Smooth muscle cell (in vitro differentiated cells): ENCODE measurements around the gene ACO2. TPM values are rescaled to one million over a fixed set of nuclear protein-coding genes. Genes with fewer than 3 reads are reported as not detected.
A peak's percentile ranks its signal among the peaks of the same experiment; 100 is the strongest.

Source experiments
- DNase-seq: peaks from one replicate; lab custom pipeline; 2025; ENCODE audit not compliant: unreplicated experiment; lab: John Stamatoyannopoulos, UW
- H2AFZ ChIP-seq: fragments of 200-600 bp; sonication (generic); 2 replicates; pipeline ENCODE4 v1.6.0; 2016; ENCODE audit warnings: antibody characterized with exemption, low read depth, mild to moderate bottlenecking
- H3F3A ChIP-seq: fragments of 200-600 bp; sonication (generic); 2 replicates; pipeline ENCODE4 v1.6.0; 2017; ENCODE audit warnings: antibody characterized with exemption, low read depth
- H3K27ac ChIP-seq: fragments of 200-600 bp; sonication (generic); 2 replicates; pipeline ENCODE4 v1.5.1; 2016; ENCODE audit warnings: low read depth, mild to moderate bottlenecking
- H3K27me3 ChIP-seq: fragments of 200-600 bp; sonication (generic); 2 replicates; pipeline ENCODE4 v1.6.1; 2016; ENCODE audit warnings: low read depth, mild to moderate bottlenecking
- H3K36me3 ChIP-seq: fragments of 200-600 bp; sonication (generic); 2 replicates; pipeline ENCODE4 v1.5.1; 2016; ENCODE audit warnings: low read depth
- H3K4me1 ChIP-seq: fragments of 200-600 bp; sonication (generic); 2 replicates; pipeline ENCODE4 v1.5.1; 2016; ENCODE audit warnings: low read depth
- H3K4me2 ChIP-seq: fragments of 200-600 bp; sonication (generic); 2 replicates; pipeline ENCODE4 v1.6.0; 2016; ENCODE audit warnings: mild to moderate bottlenecking
- H3K4me3 ChIP-seq: fragments of 200-600 bp; sonication (generic); 2 replicates; pipeline ENCODE4 v1.5.1; 2016; ENCODE audit warnings: mild to moderate bottlenecking
- H3K79me2 ChIP-seq: fragments of 200-600 bp; sonication (generic); 2 replicates; pipeline ENCODE4 v1.6.0; 2016; ENCODE audit warnings: low read depth, mild to moderate bottlenecking
- H3K9ac ChIP-seq: fragments of 200-600 bp; sonication (generic); 2 replicates; pipeline ENCODE4 v1.6.0; 2016; ENCODE audit warnings: low read depth
- H3K9me3 ChIP-seq: fragments of 200-600 bp; sonication (generic); replicated peaks from 2 replicates; pipeline ENCODE4 v1.5.1; 2016; ENCODE audit warnings: low read depth
- H4K20me1 ChIP-seq: fragments of 200-600 bp; sonication (generic); 2 replicates; pipeline ENCODE4 v1.6.0; 2016; ENCODE audit warnings: low read depth
- CTCF ChIP-seq: fragments of 200-600 bp; sonication (generic); IDR thresholded peaks from 2 replicates; pipeline ENCODE4 v1.5.1; 2017; ENCODE audit warnings: borderline replicate concordance, mild to moderate bottlenecking, antibody characterized with exemption; ENCODE audit not compliant: insufficient read depth, poor library complexity, severe bottlenecking
- WGBS: methylation state at CpG from one replicate; pipeline ENCODE4 v1.1.7; 2016; ENCODE audit warnings: low lambda C conversion rate; 5-methylcytosine and 5-hydroxymethylcytosine counted together
- polyA plus RNA-seq: library from polyadenylated mRNA; unstranded; fragments of >200 nt; fragmentation: Nextera tagmentation; extraction: Ambion mirVana; gene quantifications from 2 replicates; pipeline ENCODE4 v1.2.1, GENCODE V29; 2016
- total RNA-seq: library from RNA; depleted of rRNA; stranded (reverse); fragments of >200 nt; gene quantifications from 2 replicates; pipeline ENCODE4 v1.2.3, GENCODE V29; 2014

Gene ACO2
- total and polyA plus RNA-seq, 2 experiments from 2014 or later: 33.0 to 72.1 TPM

- Histone ChIP-seq H3K27me3 (no peaks in the 10 kb centered on the region), H4K20me1 (no peaks in the 10 kb centered on the region), H3K4me1 (no peaks in the 10 kb centered on the region), H3K27ac (no peak overlapping the region), H2AFZ (no peak overlapping the region), H3K9me3 (no peaks in the 10 kb centered on the region), H3K36me3 (peaks cover 14% of the 10 kb centered on the region), H3K79me2 (peaks cover 25% of the 10 kb centered on the region), H3F3A (no peaks in the 10 kb centered on the region), H3K9ac (no peak overlapping the region), H3K4me2 (no peak overlapping the region), H3K4me3 (no peak overlapping the region)
- DNase-seq: no peak
- TF ChIP-seq CTCF: no peak
- WGBS: 99% methylated on average over 4 of the region's 4 CpGs
Measured at GRCh38 chr22:41461901-41462300, 7.0 kb upstream of the ACO2 start.

- TF ChIP-seq CTCF: no peak
- 3% methylated on average over 30 of the region's 30 CpGs for WGBS
- no peak for DNase-seq
- H3K27ac ChIP-seq: peak overlapping the region; percentile 88
- H3K9ac ChIP-seq: peak overlapping the region; percentile 90
- peaks cover 7% of the 10 kb centered on the region for H3K36me3 ChIP-seq
- peak overlapping the region; percentile 93 for H3K4me2 ChIP-seq
- no peaks in the 10 kb centered on the region for H3K27me3 ChIP-seq
- peaks cover 91% of the 10 kb centered on the region for H3K79me2 ChIP-seq
- peaks cover 20% of the 10 kb centered on the region for H4K20me1 ChIP-seq
- H3K4me3 ChIP-seq: peak overlapping the region; percentile 85
- no peaks in the 10 kb centered on the region for H3F3A ChIP-seq
- H3K9me3 ChIP-seq: no peaks in the 10 kb centered on the region
- H3K4me1 ChIP-seq: peaks cover 15% of the 10 kb centered on the region
- peak overlapping the region; percentile 76 for H2AFZ ChIP-seq
Measured at GRCh38 chr22:41469218-41469851, 418 bp downstream of the ACO2 start.

- Histone ChIP-seq H3K79me2 (peaks cover 92% of the 10 kb centered on the region), H3K27me3 (no peaks in the 10 kb centered on the region), H4K20me1 (peaks cover 33% of the 10 kb centered on the region), H3K27ac (no peak overlapping the region), H2AFZ (no peak overlapping the region), H3K36me3 (no peaks in the 10 kb centered on the region), H3F3A (no peaks in the 10 kb centered on the region), H3K9ac (no peak overlapping the region), H3K4me1 (peaks cover 15% of the 10 kb centered on the region), H3K4me2 (no peak overlapping the region), H3K4me3 (peak overlapping the region; percentile 85), H3K9me3 (no peaks in the 10 kb centered on the region)
- DNase-seq: no peak
- no peak for TF ChIP-seq CTCF
- 97% methylated on average over 2 of the region's 2 CpGs for WGBS
Measured at GRCh38 chr22:41470886-41471285, 2.0 kb downstream of the ACO2 start.

- peaks cover 40% of the 10 kb centered on the region for H4K20me1 ChIP-seq
- no peak overlapping the region for H3K4me2 ChIP-seq
- no peaks in the 10 kb centered on the region for H3K9me3 ChIP-seq
- H3F3A ChIP-seq: no peaks in the 10 kb centered on the region
- no peak overlapping the region for H3K27ac ChIP-seq
- H3K79me2 ChIP-seq: peaks cover 93% of the 10 kb centered on the region
- peaks cover 15% of the 10 kb centered on the region for H3K4me1 ChIP-seq
- TF ChIP-seq CTCF: no peak
- WGBS: 91% methylated on average over 2 of the region's 2 CpGs
- DNase-seq: no peak
- H3K4me3 ChIP-seq: no peak overlapping the region
- H2AFZ ChIP-seq: no peak overlapping the region
- no peak overlapping the region for H3K9ac ChIP-seq
- H3K36me3 ChIP-seq: no peaks in the 10 kb centered on the region
- no peaks in the 10 kb centered on the region for H3K27me3 ChIP-seq
Measured at GRCh38 chr22:41471568-41471967, 2.7 kb downstream of the ACO2 start.
